ENCODE measurements around the gene CACNA1G. TPM values are rescaled to one million over a fixed set of nuclear protein-coding genes. Genes with fewer than 3 reads are reported as not detected.

CACNA1G gene
- total RNA-seq, 4 donors from 2014 or later = 0.15 to 0.94 (median 0.16) TPM; not detected in 1

DNA sequence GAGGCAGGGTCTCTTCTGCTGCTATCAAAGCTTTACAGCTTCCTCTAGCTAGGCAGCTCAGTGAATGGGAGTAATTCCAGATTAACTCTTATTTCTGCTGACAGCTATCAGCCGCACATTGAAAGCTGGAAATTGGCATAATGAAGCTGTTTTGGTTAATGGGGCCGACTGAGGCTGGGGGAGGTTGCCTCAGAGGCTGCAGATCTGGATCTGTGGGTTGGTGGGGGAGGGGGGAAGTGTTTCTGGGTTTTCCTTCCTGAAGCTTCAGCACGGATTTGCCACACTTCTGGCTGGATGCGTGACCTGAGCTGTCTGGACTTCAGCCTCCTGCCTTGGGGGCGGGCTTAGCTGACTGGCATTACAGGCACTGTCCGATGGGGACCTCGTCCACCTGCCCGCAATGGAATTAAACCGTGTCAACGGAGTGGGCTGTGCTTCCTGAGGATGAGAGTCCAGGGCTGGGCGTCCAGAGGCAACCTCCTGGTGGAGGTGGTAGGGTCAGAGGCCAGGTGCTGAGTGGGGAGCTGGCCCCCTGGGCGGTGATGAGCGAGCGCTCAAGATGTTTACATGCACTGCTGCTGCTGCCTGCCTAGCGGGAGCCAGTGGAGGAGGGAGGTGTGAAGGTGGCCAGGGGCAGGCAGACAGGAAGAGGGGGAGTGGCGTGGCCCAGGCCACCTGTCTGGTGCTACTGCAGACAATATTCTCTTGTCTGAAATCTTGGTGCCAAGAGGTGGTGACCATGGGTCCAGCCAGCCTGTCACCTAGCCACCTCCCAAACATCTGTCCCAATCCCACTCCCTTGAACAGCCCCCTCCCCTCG is 67.5 kb downstream of the CACNA1G start:
- Histone ChIP-seq H3K9me3 (no peaks in the 10 kb centered on the region), H3K4me3 (no peak overlapping the region), H3K27me3 (peaks cover 55% of the 10 kb centered on the region), H3K36me3 (no peaks in the 10 kb centered on the region), H3K4me1 (peaks cover 0 to 8% (median 0%) of the 10 kb centered on the region in 3 donors), H3K27ac (no peak overlapping the region)
- ATAC-seq = no peak
- no CpG with 5 or more reads among the region's 17 CpGs for WGBS, 2 donors (ENCODE audit: low coverage in 1 of 2)
- TF ChIP-seq POLR2AphosphoS5 (IDR thresholded peaks at IDR 0.05) (no peak), POLR2A (IDR thresholded peaks at IDR 0.05) (no peak), EP300 (IDR thresholded peaks at IDR 0.05) (no peak)
- TF ChIP-seq, protein P1, sequence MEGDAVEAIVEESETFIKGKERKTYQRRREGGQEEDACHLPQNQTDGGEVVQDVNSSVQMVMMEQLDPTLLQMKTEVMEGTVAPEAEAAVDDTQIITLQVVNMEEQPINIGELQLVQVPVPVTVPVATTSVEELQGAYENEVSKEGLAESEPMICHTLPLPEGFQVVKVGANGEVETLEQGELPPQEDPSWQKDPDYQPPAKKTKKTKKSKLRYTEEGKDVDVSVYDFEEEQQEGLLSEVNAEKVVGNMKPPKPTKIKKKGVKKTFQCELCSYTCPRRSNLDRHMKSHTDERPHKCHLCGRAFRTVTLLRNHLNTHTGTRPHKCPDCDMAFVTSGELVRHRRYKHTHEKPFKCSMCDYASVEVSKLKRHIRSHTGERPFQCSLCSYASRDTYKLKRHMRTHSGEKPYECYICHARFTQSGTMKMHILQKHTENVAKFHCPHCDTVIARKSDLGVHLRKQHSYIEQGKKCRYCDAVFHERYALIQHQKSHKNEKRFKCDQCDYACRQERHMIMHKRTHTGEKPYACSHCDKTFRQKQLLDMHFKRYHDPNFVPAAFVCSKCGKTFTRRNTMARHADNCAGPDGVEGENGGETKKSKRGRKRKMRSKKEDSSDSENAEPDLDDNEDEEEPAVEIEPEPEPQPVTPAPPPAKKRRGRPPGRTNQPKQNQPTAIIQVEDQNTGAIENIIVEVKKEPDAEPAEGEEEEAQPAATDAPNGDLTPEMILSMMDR (IDR thresholded peaks at IDR 0.05) = no peak

DNA sequence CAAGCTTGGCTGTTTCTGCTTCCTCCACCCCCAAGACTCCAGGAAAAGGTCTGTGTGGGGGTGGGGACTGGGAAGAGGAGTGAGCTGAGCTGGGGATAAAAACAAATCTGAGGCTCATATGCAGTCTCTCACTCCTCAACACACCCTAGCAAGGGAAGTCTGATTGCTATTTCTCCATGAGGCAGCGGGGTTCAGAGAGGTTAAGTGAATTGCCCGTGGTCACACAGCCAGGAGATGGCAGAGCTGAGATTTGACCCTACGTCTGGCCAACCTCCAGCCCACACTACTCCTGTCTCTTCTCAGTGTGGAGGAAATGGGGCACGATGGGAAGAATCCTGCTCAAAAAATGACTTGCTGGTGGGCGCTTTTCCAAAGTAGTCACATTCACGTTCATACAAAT is 69.4 kb downstream of the CACNA1G start:
- Histone ChIP-seq H3K4me1 (peaks cover 0 to 16% (median 8%) of the 10 kb centered on the region in 3 donors), H3K4me3 (no peak overlapping the region), H3K27me3 (peaks cover 59% of the 10 kb centered on the region), H3K9me3 (no peaks in the 10 kb centered on the region), H3K27ac (no peak overlapping the region), H3K36me3 (no peaks in the 10 kb centered on the region)
- TF ChIP-seq POLR2A (IDR thresholded peaks at IDR 0.05) (no peak), POLR2AphosphoS5 (IDR thresholded peaks at IDR 0.05) (no peak), EP300 (IDR thresholded peaks at IDR 0.05) (no peak)
- TF ChIP-seq, protein P1 (IDR thresholded peaks at IDR 0.05) = no peak
- no peak for ATAC-seq
- WGBS, 2 donors (ENCODE audit: low coverage in 1 of 2) = 80% methylated on average over 2 of the region's 6 CpGs; no CpG with 5 or more reads in 1 of the 2 donors

DNA sequence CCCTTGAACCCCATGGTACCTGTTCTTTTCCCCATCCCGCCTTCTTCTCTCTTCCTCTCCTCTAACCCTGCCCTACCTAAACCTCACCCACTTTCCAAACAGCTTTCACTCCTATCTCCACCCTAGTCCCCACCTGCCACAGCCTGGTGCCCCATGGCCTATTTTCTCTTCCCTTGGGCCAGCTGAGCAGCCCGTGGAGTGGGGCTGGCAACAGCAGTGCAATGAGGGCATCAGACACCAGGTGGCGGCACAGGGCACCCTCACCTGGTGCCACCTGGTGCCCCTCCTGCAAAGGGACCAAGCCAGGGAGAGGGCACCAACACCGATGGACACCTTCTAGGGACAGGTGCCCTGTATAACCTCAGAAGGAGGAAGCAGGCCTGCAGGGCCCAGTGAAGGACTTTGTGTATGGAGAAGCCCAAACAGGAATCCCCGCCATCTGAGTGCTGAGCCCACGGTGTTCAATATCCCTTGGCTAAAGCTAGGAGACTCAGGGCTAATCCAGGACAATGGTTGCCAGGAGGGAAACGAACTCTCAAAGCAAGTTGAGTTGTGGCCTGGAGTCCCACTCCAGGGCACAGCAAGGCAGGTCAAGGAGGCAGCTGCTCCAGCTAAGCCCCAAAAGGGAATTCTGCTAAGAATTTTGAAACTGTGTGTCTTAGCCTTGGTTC is 70.1 kb downstream of the CACNA1G start:
- H3K4me3 ChIP-seq = no peak overlapping the region
- no peaks in the 10 kb centered on the region for H3K36me3 ChIP-seq
- WGBS, 2 donors (ENCODE audit: low coverage in 1 of 2) = 77% methylated on average over 2 of the region's 7 CpGs; no CpG with 5 or more reads in 1 of the 2 donors
- no peaks in the 10 kb centered on the region for H3K9me3 ChIP-seq
- H3K27ac ChIP-seq = no peak overlapping the region
- no peak for ATAC-seq
- H3K27me3 ChIP-seq = peaks cover 67% of the 10 kb centered on the region
- TF ChIP-seq EP300 (IDR thresholded peaks at IDR 0.05) (no peak), POLR2AphosphoS5 (IDR thresholded peaks at IDR 0.05) (no peak), POLR2A (IDR thresholded peaks at IDR 0.05) (no peak)
- TF ChIP-seq, protein P1 (IDR thresholded peaks at IDR 0.05) = peak in 3 of 4 experiments; percentile 74 to 86 (median 82)
- H3K4me1 ChIP-seq = peaks cover 0 to 24% (median 15%) of the 10 kb centered on the region in 3 donors

DNA sequence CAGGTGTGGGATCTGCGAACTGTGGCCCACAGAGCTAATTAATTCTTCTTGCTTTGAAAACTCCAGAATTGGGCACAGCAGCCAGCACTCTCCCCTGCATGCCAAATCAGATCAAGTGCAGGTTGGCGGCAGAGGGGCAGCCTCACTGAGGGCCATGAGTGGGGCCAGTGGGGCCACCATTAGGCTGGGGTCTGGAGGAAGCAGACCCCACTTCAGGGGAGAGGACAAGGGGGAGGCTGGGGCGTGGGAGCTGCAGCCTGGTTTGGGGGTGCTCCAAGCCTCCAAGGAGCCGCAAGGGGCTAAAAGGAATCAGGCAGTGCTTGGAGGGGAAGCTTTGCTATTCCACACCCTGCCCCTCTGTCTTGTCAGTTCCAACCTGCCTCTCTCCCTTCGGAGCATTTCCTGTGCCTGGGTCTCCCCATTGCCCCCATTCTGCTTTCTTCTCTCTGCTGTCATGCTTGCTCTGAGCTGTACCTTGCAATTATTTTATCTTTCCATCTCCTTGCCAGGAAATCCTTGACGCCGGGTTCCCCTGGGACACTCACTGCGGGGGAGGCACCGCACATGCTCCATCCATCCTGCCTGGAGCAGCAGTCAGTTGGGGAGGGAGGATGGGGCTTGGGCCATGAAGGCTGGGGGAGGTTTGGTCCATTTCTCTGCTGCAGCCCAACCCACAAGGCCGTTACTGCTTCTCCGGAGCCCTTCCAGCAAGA is 70.8 kb downstream of the CACNA1G start:
- H3K27me3 ChIP-seq = peaks cover 74% of the 10 kb centered on the region
- no peak overlapping the region for H3K4me3 ChIP-seq
- H3K27ac ChIP-seq = no peak overlapping the region
- TF ChIP-seq POLR2AphosphoS5 (IDR thresholded peaks at IDR 0.05) = no peak
- TF ChIP-seq EP300 (IDR thresholded peaks at IDR 0.05) = no peak
- no peak for TF ChIP-seq POLR2A (IDR thresholded peaks at IDR 0.05)
- TF ChIP-seq, protein P1 (IDR thresholded peaks at IDR 0.05) = no peak
- WGBS, 2 donors (ENCODE audit: low coverage in 1 of 2) = 62 to 100% methylated on average over 1 to 3 of the region's 11 CpGs
- no peaks in the 10 kb centered on the region for H3K9me3 ChIP-seq
- no peaks in the 10 kb centered on the region for H3K36me3 ChIP-seq
- no peak for ATAC-seq
- H3K4me1 ChIP-seq = peaks cover 0 to 19% (median 15%) of the 10 kb centered on the region in 3 donors

Data from gastroesophageal sphincter (tissue), 4 donors.